KMS-11 (cell line): ENCODE measurements around the gene RNF148.

Experiments used
- H2AFZ ChIP-seq: fragments of 200-600 bp; sonication (generic); 2 replicates; pipeline ENCODE4 v1.6.1; 2016; ENCODE audit warnings: antibody characterized with exemption, mixed run types, low read depth
- H3K27ac ChIP-seq: fragments of 200-600 bp; sonication (generic); 2 replicates; pipeline ENCODE4 v1.6.1; 2016; ENCODE audit warnings: mild to moderate bottlenecking, mixed run types
- H3K27me3 ChIP-seq: fragments of 200-600 bp; sonication (generic); 2 replicates; pipeline ENCODE4 v1.6.1; 2017; ENCODE audit warnings: mild to moderate bottlenecking, low read depth, mixed run types, moderate library complexity; ENCODE audit not compliant: insufficient read depth
- H3K36me3 ChIP-seq: fragments of 200-600 bp; sonication (generic); 2 replicates; pipeline ENCODE4 v1.6.1; 2017; ENCODE audit warnings: mild to moderate bottlenecking, mixed run types; ENCODE audit not compliant: insufficient read depth
- H3K4me1 ChIP-seq: fragments of 200-600 bp; sonication (generic); 2 replicates; pipeline ENCODE4 v1.6.1; 2016; ENCODE audit warnings: mild to moderate bottlenecking, low read depth, mixed run types; ENCODE audit not compliant: poor library complexity, severe bottlenecking
- H3K4me2 ChIP-seq: fragments of 200-600 bp; sonication (generic); 2 replicates; pipeline ENCODE4 v1.7.0; 2016; ENCODE audit warnings: mild to moderate bottlenecking, mixed run types
- H3K4me3 ChIP-seq: fragments of 200-600 bp; sonication (generic); IDR thresholded peaks from 2 replicates; pipeline ENCODE4 v1.6.1; 2017; ENCODE audit warnings: low read depth, low read length, mixed read lengths; ENCODE audit not compliant: insufficient read depth
- H3K79me2 ChIP-seq: fragments of 200-600 bp; sonication (generic); 2 replicates; pipeline ENCODE4 v1.6.1; 2016; ENCODE audit warnings: low read depth, mixed run types; ENCODE audit not compliant: insufficient read depth
- H3K9ac ChIP-seq: fragments of 200-600 bp; sonication (generic); 2 replicates; pipeline ENCODE4 v1.6.1; 2016; ENCODE audit warnings: mild to moderate bottlenecking, mixed run types
- H4K20me1 ChIP-seq: fragments of 200-600 bp; sonication (generic); 2 replicates; pipeline ENCODE4 v1.6.1; 2016; ENCODE audit warnings: mild to moderate bottlenecking, mixed run types; ENCODE audit not compliant: insufficient read depth
- TF ChIP-seq, protein P1 (sequence below): fragments of 200-600 bp; sonication (generic); conservative IDR thresholded peaks from 2 replicates; pipeline ENCODE4 v1.6.1; 2017; ENCODE audit warnings: low read depth, mild to moderate bottlenecking, antibody characterized with exemption, low read length, moderate library complexity, mixed read lengths

The RNF148 gene

GRCh38 chr7:122715183-122715582 lies 12.5 kb upstream of the RNF148 start:
- Histone ChIP-seq H3K4me2 (no peak overlapping the region), H3K27ac (no peak overlapping the region), H3K4me1 (no peaks in the 10 kb centered on the region), H4K20me1 (no peaks in the 10 kb centered on the region), H3K4me3 (no peak overlapping the region), H3K9ac (no peak overlapping the region), H3K27me3 (no peaks in the 10 kb centered on the region), H2AFZ (no peak overlapping the region), H3K79me2 (no peaks in the 10 kb centered on the region), H3K36me3 (no peaks in the 10 kb centered on the region)
- TF ChIP-seq, protein P1, sequence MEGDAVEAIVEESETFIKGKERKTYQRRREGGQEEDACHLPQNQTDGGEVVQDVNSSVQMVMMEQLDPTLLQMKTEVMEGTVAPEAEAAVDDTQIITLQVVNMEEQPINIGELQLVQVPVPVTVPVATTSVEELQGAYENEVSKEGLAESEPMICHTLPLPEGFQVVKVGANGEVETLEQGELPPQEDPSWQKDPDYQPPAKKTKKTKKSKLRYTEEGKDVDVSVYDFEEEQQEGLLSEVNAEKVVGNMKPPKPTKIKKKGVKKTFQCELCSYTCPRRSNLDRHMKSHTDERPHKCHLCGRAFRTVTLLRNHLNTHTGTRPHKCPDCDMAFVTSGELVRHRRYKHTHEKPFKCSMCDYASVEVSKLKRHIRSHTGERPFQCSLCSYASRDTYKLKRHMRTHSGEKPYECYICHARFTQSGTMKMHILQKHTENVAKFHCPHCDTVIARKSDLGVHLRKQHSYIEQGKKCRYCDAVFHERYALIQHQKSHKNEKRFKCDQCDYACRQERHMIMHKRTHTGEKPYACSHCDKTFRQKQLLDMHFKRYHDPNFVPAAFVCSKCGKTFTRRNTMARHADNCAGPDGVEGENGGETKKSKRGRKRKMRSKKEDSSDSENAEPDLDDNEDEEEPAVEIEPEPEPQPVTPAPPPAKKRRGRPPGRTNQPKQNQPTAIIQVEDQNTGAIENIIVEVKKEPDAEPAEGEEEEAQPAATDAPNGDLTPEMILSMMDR, result no peak

GRCh38 chr7:122710916-122711315 lies 8.2 kb upstream of the RNF148 start:
- TF ChIP-seq, protein P1, result no peak

GRCh38 chr7:122709930-122710646 lies 7.4 kb upstream of the RNF148 start:
- Histone ChIP-seq H3K27ac (no peak overlapping the region), H2AFZ (no peak overlapping the region), H3K27me3 (no peaks in the 10 kb centered on the region), H3K9ac (no peak overlapping the region), H3K4me1 (no peaks in the 10 kb centered on the region), H3K36me3 (no peaks in the 10 kb centered on the region), H3K4me3 (no peak overlapping the region), H4K20me1 (no peaks in the 10 kb centered on the region), H3K4me2 (no peak overlapping the region), H3K79me2 (no peaks in the 10 kb centered on the region)
- TF ChIP-seq, protein P1, result no peak

More at GRCh38 chr7:122710916-122711315, 8.2 kb upstream of the RNF148 start:
- no peak overlapping the region for H3K9ac ChIP-seq
- no peaks in the 10 kb centered on the region for H4K20me1 ChIP-seq
- no peak overlapping the region for H3K4me3 ChIP-seq
- no peak overlapping the region for H3K27ac ChIP-seq
- H2AFZ ChIP-seq, result no peak overlapping the region
- no peaks in the 10 kb centered on the region for H3K79me2 ChIP-seq
- no peak overlapping the region for H3K4me2 ChIP-seq
- no peaks in the 10 kb centered on the region for H3K36me3 ChIP-seq
- H3K27me3 ChIP-seq, result no peaks in the 10 kb centered on the region
- no peaks in the 10 kb centered on the region for H3K4me1 ChIP-seq

DNA sequence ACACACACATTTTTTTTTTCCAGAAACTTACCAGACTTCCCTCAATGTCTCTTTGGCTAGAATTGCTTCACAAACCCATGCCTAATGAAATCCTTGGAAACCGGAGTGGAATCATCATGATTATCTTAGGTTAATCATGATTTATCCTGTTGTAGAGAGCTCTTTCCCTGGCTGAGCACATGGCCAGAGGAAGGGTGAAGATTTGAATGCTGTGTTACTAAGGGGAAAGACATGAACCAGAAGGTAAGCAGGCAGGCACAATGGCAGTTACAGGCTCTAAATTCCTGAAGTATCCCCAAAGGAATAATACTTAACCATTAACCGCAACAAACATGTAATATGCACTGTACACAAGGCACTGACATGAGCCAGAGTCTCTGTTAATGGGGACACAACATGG lies 4.1 kb upstream of the RNF148 start:
- TF ChIP-seq, protein P1, result no peak
- Histone ChIP-seq H3K79me2 (no peaks in the 10 kb centered on the region), H4K20me1 (no peaks in the 10 kb centered on the region), H3K4me3 (no peak overlapping the region), H3K27me3 (no peaks in the 10 kb centered on the region), H3K4me1 (no peaks in the 10 kb centered on the region), H3K27ac (no peak overlapping the region), H3K4me2 (no peak overlapping the region), H2AFZ (no peak overlapping the region), H3K9ac (no peak overlapping the region), H3K36me3 (no peaks in the 10 kb centered on the region)
